ENCODE results near the gene KCNS3.
"Not testable (repeated sequence)": the region's sequence is repeated elsewhere in the genome, so short reads cannot be mapped to it uniquely, and the experiment has no call there.

KCNS3 gene

GRCh38 chr2:17959833-17960232, 81.4 kb downstream of the KCNS3 start:
- H3K9ac ChIP-seq = no peak overlapping the region
- H3K27me3 ChIP-seq (ENCODE audit: control insufficient read depth, insufficient read depth, low read length) = no peaks in the 10 kb centered on the region
- no peak overlapping the region for H3K4me2 ChIP-seq (ENCODE audit: low read length)
- no peak overlapping the region for H3K4me3 ChIP-seq (ENCODE audit: low read depth, low read length)
- no peaks in the 10 kb centered on the region for H3K36me3 ChIP-seq (ENCODE audit: control insufficient read depth, insufficient read depth, low read length)
- H2AFZ ChIP-seq = no peak overlapping the region
- H3K27ac ChIP-seq = no peak overlapping the region
- H3K4me1 ChIP-seq = no peaks in the 10 kb centered on the region
- no peaks in the 10 kb centered on the region for H3K79me2 ChIP-seq
- TF ChIP-seq, protein P1, sequence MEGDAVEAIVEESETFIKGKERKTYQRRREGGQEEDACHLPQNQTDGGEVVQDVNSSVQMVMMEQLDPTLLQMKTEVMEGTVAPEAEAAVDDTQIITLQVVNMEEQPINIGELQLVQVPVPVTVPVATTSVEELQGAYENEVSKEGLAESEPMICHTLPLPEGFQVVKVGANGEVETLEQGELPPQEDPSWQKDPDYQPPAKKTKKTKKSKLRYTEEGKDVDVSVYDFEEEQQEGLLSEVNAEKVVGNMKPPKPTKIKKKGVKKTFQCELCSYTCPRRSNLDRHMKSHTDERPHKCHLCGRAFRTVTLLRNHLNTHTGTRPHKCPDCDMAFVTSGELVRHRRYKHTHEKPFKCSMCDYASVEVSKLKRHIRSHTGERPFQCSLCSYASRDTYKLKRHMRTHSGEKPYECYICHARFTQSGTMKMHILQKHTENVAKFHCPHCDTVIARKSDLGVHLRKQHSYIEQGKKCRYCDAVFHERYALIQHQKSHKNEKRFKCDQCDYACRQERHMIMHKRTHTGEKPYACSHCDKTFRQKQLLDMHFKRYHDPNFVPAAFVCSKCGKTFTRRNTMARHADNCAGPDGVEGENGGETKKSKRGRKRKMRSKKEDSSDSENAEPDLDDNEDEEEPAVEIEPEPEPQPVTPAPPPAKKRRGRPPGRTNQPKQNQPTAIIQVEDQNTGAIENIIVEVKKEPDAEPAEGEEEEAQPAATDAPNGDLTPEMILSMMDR (IDR thresholded peaks at IDR 0.05) = no peak
- no peaks in the 10 kb centered on the region for H3K9me3 ChIP-seq (ENCODE audit: control insufficient read depth, low read length)

DNA sequence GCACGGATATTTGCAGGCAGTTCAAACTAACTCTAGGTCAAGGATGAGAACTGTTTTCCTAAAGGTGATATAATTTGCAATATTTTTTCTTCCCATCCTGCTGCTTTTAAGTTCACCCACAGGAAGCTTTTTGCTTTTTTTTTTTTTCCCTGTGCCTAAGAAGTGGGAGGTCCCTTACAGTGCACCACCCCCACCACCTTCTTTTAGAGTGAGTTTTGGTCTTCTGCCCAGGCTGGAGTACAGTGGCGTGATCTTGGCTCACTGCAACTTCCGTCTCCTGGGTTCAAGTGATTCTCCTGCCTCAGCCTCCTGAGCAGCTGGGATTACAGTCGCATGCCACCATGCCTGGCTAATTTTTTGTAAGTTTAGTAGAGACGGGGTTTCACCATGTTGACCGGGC, 82.5 kb downstream of the KCNS3 start:
- Histone ChIP-seq H3K27ac (no peak overlapping the region), H3K79me2 (no peaks in the 10 kb centered on the region), H3K9ac (no peak overlapping the region), H3K9me3 (ENCODE audit: control insufficient read depth, low read length) (no peaks in the 10 kb centered on the region), H3K4me3 (ENCODE audit: low read depth, low read length) (no peak overlapping the region), H3K27me3 (ENCODE audit: control insufficient read depth, insufficient read depth, low read length) (no peaks in the 10 kb centered on the region), H3K4me1 (no peaks in the 10 kb centered on the region), H2AFZ (no peak overlapping the region), H3K36me3 (ENCODE audit: control insufficient read depth, insufficient read depth, low read length) (no peaks in the 10 kb centered on the region), H3K4me2 (ENCODE audit: low read length) (no peak overlapping the region)
- TF ChIP-seq, protein P1 (IDR thresholded peaks at IDR 0.05) = no peak

- Histone ChIP-seq H3K27me3 (ENCODE audit: control insufficient read depth, insufficient read depth, low read length) (no peaks in the 10 kb centered on the region), H3K4me1 (no peaks in the 10 kb centered on the region), H3K9me3 (ENCODE audit: control insufficient read depth, low read length) (no peaks in the 10 kb centered on the region), H3K4me2 (ENCODE audit: low read length) (no peak overlapping the region), H3K4me3 (ENCODE audit: low read depth, low read length) (no peak overlapping the region), H3K27ac (no peak overlapping the region), H3K79me2 (no peaks in the 10 kb centered on the region), H3K36me3 (ENCODE audit: control insufficient read depth, insufficient read depth, low read length) (no peaks in the 10 kb centered on the region), H3K9ac (no peak overlapping the region), H2AFZ (no peak overlapping the region)
- TF ChIP-seq, protein P1 (IDR thresholded peaks at IDR 0.05) = no peak
Observed at GRCh38 chr2:17961789-17962188, 83.3 kb downstream of the KCNS3 start.

DNA sequence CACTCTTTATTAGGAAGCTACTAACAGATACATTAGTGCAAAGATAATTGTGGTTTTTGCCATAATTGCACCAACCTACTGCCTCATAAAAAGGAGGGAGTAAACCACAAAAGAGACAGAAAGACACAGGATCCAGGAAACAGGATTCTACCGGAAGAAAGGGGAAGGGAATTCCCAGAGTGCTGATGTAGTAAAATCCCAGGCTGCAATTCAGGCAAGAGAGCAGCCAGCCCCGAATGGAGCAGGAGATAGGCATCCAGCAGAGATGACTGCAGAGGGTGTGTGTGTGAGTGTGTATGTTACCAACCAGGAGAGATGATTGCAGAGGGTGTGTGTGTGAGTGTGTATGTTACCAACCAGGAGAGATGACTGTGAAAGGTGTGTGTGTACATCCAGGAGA, 84.4 kb downstream of the KCNS3 start:
- Histone ChIP-seq H3K27me3 (ENCODE audit: control insufficient read depth, insufficient read depth, low read length) (no peaks in the 10 kb centered on the region), H3K4me3 (ENCODE audit: low read depth, low read length) (no peak overlapping the region), H3K9me3 (ENCODE audit: control insufficient read depth, low read length) (no peaks in the 10 kb centered on the region), H3K79me2 (no peaks in the 10 kb centered on the region), H3K27ac (no peak overlapping the region), H2AFZ (no peak overlapping the region), H3K4me2 (ENCODE audit: low read length) (no peak overlapping the region), H3K4me1 (no peaks in the 10 kb centered on the region), H3K36me3 (ENCODE audit: control insufficient read depth, insufficient read depth, low read length) (no peaks in the 10 kb centered on the region), H3K9ac (no peak overlapping the region)
- TF ChIP-seq, protein P1 (IDR thresholded peaks at IDR 0.05) = no peak

DNA sequence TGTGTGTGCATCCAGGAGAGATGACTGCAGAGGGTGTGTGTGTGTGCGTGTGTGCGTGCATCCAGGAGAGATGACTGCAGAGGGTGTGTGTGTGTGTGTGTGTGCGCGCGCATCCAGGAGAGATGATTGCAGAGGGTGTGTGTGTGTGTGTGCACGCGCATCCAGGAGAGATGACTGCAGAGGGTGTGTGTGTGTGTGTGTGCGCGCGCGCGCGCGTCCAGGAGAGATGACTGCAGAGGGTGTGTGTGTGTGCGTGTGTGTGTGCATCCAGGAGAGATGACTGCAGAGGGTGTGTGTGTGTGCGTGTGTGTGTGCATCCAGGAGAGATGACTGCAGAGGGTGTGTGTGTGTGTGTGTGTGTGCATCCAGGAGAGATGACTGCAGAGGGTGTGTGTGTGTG, 85.1 kb downstream of the KCNS3 start:
- not testable (repeated sequence) for H3K9ac ChIP-seq; H3K36me3 ChIP-seq (ENCODE audit: control insufficient read depth, insufficient read depth, low read length); H3K79me2 ChIP-seq; H3K9me3 ChIP-seq (ENCODE audit: control insufficient read depth, low read length); H3K4me2 ChIP-seq (ENCODE audit: low read length); H3K27ac ChIP-seq; H3K4me1 ChIP-seq; H3K27me3 ChIP-seq (ENCODE audit: control insufficient read depth, insufficient read depth, low read length); H2AFZ ChIP-seq; H3K4me3 ChIP-seq (ENCODE audit: low read depth, low read length)
